GM23248 (cell line): ENCODE data around the gene ASXL1.
"Not testable (repeated sequence)": the region's sequence is repeated elsewhere in the genome, so short reads cannot be mapped to it uniquely, and the experiment has no call there.

Experiments
- EZH2 ChIP-seq: fragments of 200-600 bp; sonication (generic); IDR thresholded peaks from 2 replicates; pipeline ENCODE4 v1.6.1; 2018; ENCODE audit warnings: antibody characterized with exemption, mild to moderate bottlenecking; ENCODE audit not compliant: insufficient read depth, poor library complexity, severe bottlenecking
- EZH2phosphoT487 ChIP-seq: fragments of 200-600 bp; sonication (generic); IDR thresholded peaks from 2 replicates; pipeline ENCODE4 v1.6.1; 2018; ENCODE audit warnings: antibody characterized with exemption, moderate library complexity, mild to moderate bottlenecking, low read depth; ENCODE audit not compliant: insufficient read depth

GRCh38 chr20:32355907-32356621, 2.1 kb upstream of the ASXL1 start:
- not testable (repeated sequence) for TF ChIP-seq EZH2, EZH2phosphoT487
